Epithelial cell of proximal tubule (primary cell): ENCODE data around the gene TNFRSF9. TPM values are rescaled to one million over a fixed set of nuclear protein-coding genes. Genes with fewer than 3 reads are reported as not detected.

ENCODE experiments used
- DNase-seq: peaks from one replicate; pipeline ENCODE4 v3.0.0-alpha.2; 2011; ENCODE audit warnings: low read depth
- H3K4me3 ChIP-seq: 2 replicates; pipeline ENCODE4 v1.5.1; 2011; ENCODE audit warnings: low read depth, mild to moderate bottlenecking, low read length
- total RNA-seq: library from RNA; depleted of rRNA; stranded (reverse); fragments of >200 nt; gene quantifications from 2 replicates; pipeline ENCODE4 v1.2.3, GENCODE V29; 2015
- TF ChIP-seq, protein P1 (sequence below): conservative IDR thresholded peaks from 2 replicates; pipeline ENCODE4 v1.5.1; 2012; ENCODE audit warnings: low read depth, mild to moderate bottlenecking, low read length

TNFRSF9 gene
- total RNA-seq, 1 donor from 2014 or later = 0.69 TPM

DNA sequence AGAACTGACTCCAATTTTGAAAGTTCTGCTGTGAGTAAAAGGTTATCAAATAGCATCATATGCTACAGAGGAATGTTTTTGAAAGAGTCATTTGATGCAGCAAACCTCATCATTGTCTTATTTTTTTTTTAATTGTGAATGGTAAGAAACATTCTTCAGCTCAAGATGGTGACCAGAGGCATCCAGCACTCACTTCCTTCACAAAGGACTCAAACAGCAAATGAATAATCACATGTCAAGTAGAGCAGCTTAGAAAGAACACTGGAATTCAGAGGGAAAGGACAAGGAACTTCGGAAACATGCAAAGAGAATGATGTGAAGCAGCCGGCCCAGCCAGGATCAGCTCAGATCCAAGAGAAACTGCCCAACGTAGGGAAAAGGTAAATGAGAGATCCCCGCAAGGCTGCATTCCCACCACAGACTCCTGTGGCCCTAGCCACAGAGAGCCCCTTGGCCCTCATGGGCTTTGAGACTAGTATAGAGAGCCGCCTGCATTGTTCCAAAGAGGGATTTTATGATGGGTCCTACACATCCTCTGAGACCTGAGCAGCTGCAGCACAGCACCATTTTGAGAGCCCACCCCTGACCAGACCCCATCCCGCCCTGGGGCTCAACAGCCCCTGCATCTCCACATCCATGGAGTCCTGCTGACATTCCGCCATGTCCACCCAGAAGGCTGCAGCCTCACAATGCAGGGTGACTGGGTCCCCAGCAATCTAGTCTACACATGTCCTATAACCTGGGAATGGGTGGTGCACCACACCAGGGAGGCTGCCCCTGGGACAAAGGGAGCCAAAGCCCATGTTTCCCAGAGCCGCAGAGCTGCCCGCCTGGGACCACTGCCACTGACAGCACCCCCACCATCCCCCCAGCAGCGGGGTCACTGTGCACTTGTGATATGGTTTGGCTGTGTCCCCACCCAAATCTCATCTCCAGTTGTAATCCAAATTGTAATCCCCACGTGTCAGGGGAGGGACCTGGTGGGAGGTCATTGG lies 66.5 kb downstream of the TNFRSF9 start:
- DNase-seq = no peak
- TF ChIP-seq, protein P1, sequence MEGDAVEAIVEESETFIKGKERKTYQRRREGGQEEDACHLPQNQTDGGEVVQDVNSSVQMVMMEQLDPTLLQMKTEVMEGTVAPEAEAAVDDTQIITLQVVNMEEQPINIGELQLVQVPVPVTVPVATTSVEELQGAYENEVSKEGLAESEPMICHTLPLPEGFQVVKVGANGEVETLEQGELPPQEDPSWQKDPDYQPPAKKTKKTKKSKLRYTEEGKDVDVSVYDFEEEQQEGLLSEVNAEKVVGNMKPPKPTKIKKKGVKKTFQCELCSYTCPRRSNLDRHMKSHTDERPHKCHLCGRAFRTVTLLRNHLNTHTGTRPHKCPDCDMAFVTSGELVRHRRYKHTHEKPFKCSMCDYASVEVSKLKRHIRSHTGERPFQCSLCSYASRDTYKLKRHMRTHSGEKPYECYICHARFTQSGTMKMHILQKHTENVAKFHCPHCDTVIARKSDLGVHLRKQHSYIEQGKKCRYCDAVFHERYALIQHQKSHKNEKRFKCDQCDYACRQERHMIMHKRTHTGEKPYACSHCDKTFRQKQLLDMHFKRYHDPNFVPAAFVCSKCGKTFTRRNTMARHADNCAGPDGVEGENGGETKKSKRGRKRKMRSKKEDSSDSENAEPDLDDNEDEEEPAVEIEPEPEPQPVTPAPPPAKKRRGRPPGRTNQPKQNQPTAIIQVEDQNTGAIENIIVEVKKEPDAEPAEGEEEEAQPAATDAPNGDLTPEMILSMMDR = no peak

DNA sequence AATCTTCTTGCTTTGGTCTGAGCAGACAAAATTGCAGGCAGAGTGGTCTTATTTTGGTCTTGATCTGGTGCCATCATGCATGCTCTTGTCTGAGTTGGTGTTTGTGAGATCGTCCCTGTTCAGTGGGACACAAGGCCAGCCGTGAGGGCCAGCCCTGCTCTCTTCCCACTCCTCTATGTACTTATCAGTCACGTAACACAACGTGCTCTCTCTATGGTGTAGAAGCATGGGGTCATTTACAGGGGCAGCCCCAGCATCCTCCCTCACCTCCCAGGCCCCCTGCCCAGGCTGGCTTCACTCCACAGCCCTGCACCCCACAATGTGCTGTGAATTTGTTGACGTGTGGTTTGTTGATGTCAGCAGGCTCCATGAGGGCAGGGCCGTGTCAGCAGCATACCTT lies 69.5 kb downstream of the TNFRSF9 start:
- H3K4me3 ChIP-seq = no peak overlapping the region
- DNase-seq = no peak
- TF ChIP-seq, protein P1 = no peak

More for the DNA sequence above, 66.5 kb downstream of the TNFRSF9 start:
- H3K4me3 ChIP-seq = no peak overlapping the region

DNA sequence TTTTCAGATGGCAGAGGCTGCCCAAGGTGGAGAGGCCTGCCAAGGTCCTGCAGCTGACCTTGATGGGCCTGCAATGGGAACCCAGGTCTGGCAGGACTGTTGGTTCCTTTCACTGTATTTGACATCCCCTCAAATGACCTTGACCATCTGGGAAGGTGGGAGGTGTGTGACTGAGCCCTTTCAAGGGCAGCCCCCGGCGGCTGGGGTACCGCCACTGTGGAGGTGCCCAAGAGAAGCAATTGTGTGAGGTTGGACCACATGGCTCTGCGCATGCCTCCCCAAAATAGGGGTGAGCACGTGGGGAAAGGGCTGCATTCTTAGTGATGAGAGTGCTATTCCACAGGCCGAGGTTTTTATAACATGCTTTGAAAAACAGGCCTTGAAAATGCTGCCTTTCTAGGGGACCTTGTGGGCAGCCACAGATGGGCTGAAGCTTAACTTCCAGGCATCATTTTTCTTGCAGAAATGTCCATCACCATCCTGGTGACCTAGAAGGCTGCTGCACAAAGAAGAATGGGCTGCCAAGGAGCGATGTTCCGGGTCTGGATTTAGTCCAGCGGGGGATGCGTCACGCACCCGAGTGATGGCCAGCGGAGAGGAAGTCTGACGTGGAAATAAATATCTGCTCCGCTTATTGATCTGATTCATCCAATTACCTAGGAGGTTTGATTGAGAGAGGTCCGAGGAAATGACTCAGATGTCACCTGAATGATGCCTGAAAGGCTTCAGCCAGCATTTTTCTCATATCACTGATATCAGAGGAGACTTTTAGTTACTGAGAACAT lies 71.3 kb downstream of the TNFRSF9 start:
- no peak overlapping the region for H3K4me3 ChIP-seq
- TF ChIP-seq, protein P1 = no peak
- no peak for DNase-seq

DNA sequence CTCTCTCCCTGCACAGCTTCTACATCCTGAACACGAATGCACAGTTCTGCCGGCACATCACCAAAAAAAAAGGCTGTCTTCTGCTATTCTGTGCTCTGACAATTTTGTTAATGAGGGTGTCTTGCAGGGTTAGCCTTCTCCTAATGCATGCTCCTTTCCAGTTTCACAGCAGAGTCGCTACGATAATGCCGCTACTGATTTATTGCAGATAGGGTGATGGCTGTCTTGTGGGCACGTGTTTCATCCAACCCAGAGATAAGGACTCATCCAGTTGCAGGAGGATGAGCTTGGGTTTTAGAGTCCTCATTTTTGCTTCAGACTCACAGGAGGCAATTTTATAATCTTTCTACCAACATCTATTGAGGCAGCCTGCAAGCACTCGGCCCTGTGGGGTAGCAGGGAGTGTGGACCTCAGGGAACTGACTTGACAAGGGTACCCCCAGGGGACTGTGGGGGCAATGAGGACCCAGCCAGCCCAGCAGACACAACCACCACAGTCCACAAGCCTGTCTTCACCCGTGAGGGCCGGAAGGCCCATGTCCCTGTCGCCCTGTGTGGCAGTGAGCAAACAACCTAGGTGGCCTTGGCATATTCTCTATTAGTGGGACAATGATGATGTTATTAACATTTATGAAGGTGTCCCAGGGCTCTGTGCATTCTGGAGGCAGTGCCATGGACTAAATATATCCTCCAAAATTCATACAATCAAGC lies 72.4 kb downstream of the TNFRSF9 start:
- TF ChIP-seq, protein P1 = no peak
- DNase-seq = no peak
- H3K4me3 ChIP-seq = no peak overlapping the region

DNA sequence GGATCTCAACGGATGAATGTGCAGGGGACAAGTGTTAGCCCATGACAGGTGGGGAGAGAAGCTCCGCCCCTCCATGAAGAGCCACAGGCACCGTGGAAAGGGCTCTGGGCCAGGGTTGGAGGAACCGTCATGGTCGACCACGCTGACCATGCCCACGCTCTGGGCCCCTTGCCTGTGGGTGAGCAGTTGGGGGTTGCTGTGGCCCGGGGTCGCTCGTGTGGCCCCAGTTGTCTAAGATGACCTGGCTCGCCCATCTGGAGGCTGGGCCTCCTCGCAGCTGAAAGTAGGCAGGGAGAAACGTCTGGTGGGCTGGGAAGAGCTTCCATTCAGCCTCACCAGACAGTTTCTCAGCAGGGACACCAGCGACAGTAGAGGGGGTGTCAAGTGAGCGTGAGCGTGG lies 74.7 kb downstream of the TNFRSF9 start:
- no peak for DNase-seq
- TF ChIP-seq, protein P1 = no peak
- no peak overlapping the region for H3K4me3 ChIP-seq

Other genes starting within 250 kb of the TNFRSF9 start
- gene VAMP3, start 169.5 kb downstream of the TNFRSF9 start, total RNA-seq = 89.4 and 101 TPM in 2 replicates
- 2.4 and 2.5 TPM in 2 replicates for gene PER3, start 156.5 kb downstream of the TNFRSF9 start, total RNA-seq
- gene UTS2, start 87.8 kb downstream of the TNFRSF9 start, total RNA-seq = not detected in 2 replicates
- 282 and 327 TPM in 2 replicates for gene PARK7, start 20.9 kb upstream of the TNFRSF9 start, total RNA-seq
- gene ERRFI1, start 85.5 kb upstream of the TNFRSF9 start, total RNA-seq = 120 and 135 TPM in 2 replicates